RWPE2 (cell line): ENCODE measurements around the gene BANK1.

Experiments
- ATAC-seq: fragments of 200-7000 bp; cut with Tn5 transposase; 3 replicates; pipeline ENCODE4 v1.9.1; 2021; ENCODE audit warnings: low read depth
- DNase-seq: peaks from one replicate; pipeline ENCODE4 v3.0.0-alpha.2; 2020; ENCODE audit warnings: low spot score
- H3K27ac ChIP-seq: fragments of 450-650 bp; 2 replicates; pipeline ENCODE4 v1.5.1; 2017; ENCODE audit warnings: mild to moderate bottlenecking; ENCODE audit not compliant: poor library complexity, severe bottlenecking
- H3K27me3 ChIP-seq: fragments of 250-450 bp; sonication (Bioruptor Pico); 2 replicates; pipeline ENCODE4 v1.5.1; 2021; ENCODE audit warnings: mild to moderate bottlenecking, moderate library complexity; ENCODE audit not compliant: insufficient read depth, poor library complexity, severe bottlenecking
- H3K36me3 ChIP-seq: fragments of 250-450 bp; sonication (Bioruptor Pico); 2 replicates; pipeline ENCODE4 v1.5.1; 2020; ENCODE audit warnings: low read depth, mild to moderate bottlenecking, moderate library complexity
- H3K4me1 ChIP-seq: fragments of 250-450 bp; sonication (Bioruptor Pico); 2 replicates; pipeline ENCODE4 v1.5.1; 2021; ENCODE audit warnings: mild to moderate bottlenecking, moderate library complexity; ENCODE audit not compliant: insufficient read depth, poor library complexity, severe bottlenecking
- H3K4me3 ChIP-seq: fragments of 250-450 bp; sonication (Bioruptor Pico); 2 replicates; pipeline ENCODE4 v1.5.1; 2021; ENCODE audit warnings: mild to moderate bottlenecking, moderate library complexity; ENCODE audit not compliant: severe bottlenecking
- H3K9me3 ChIP-seq: fragments of 250-450 bp; sonication (Bioruptor Pico); 2 replicates; pipeline ENCODE4 v1.5.1; 2021; ENCODE audit warnings: mild to moderate bottlenecking, moderate library complexity; ENCODE audit not compliant: severe bottlenecking
- TF ChIP-seq, protein P1 (sequence below): fragments of 450-650 bp; IDR thresholded peaks from one replicate; pipeline ENCODE4 v1.5.1; 2017; ENCODE audit warnings: mild to moderate bottlenecking, moderate library complexity; ENCODE audit not compliant: poor library complexity, severe bottlenecking

The BANK1 gene

DNA sequence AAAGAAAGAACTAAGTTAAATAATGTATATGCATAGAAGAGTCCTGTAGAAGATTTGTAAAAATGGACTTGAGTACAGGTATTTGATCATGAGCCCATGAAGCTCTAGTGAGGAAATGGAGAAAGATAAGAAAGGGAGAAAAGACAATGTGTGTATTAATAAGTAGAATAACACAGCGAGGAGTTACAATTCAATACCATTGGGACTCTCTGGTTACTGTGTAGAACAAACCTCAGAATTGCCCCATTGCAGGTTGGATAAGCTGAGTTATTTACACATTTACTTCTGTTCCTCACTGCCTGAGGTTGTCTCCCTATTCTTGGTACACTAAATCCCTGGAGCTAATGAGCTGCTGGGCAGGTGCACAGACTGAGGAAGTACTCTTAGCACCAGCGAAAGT is 33.3 kb downstream of the BANK1 start:
- ATAC-seq (no peak), DNase-seq (no peak)
- Histone ChIP-seq H3K4me3 (no peak overlapping the region), H3K27me3 (no peaks in the 10 kb centered on the region), H3K9me3 (no peaks in the 10 kb centered on the region), H3K36me3 (no peaks in the 10 kb centered on the region), H3K4me1 (no peaks in the 10 kb centered on the region), H3K27ac (no peak overlapping the region)
- TF ChIP-seq, protein P1, sequence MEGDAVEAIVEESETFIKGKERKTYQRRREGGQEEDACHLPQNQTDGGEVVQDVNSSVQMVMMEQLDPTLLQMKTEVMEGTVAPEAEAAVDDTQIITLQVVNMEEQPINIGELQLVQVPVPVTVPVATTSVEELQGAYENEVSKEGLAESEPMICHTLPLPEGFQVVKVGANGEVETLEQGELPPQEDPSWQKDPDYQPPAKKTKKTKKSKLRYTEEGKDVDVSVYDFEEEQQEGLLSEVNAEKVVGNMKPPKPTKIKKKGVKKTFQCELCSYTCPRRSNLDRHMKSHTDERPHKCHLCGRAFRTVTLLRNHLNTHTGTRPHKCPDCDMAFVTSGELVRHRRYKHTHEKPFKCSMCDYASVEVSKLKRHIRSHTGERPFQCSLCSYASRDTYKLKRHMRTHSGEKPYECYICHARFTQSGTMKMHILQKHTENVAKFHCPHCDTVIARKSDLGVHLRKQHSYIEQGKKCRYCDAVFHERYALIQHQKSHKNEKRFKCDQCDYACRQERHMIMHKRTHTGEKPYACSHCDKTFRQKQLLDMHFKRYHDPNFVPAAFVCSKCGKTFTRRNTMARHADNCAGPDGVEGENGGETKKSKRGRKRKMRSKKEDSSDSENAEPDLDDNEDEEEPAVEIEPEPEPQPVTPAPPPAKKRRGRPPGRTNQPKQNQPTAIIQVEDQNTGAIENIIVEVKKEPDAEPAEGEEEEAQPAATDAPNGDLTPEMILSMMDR = no peak

DNA sequence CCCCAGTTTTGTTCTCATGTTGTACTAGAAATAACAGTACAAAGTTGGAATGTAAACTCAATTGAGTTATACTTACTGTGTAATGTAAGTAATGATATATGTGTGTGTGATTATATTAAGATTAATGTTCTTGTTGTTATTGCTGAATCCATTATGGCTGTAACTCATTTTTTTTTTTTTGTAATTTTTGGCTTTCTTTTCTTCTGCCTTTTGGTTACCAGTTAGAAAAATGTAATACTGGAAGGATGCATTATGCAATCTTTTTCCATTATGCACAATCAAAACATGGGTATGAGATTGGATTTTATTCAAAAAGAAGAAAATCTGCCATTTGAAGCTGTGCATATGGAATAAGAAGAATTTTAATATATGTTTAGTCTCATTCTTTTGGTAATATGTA is 34.0 kb downstream of the BANK1 start:
- H3K27ac ChIP-seq = no peak overlapping the region
- no peaks in the 10 kb centered on the region for H3K27me3 ChIP-seq
- no peaks in the 10 kb centered on the region for H3K4me1 ChIP-seq
- H3K36me3 ChIP-seq = no peaks in the 10 kb centered on the region
- H3K4me3 ChIP-seq = no peak overlapping the region
- ATAC-seq (no peak), DNase-seq (no peak)
- TF ChIP-seq, protein P1 = no peak
- H3K9me3 ChIP-seq = no peaks in the 10 kb centered on the region

DNA sequence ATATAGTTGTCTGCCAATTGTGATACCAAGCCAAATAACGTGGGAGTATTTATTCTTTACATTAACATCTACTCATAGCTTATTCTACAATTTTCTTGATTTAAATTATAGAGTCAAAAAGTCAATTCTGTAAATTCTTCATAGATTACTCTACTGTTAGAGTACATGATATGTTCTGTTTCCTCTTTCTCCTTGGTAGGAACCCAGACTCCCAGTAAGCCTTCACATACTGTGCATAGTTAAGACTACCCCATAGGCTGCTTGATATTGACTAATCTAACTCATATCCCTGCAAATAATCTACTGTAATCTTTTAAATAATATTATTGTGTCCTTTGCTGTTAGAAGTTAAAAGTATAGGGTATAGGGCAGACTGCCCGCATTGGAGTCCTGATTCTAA is 35.4 kb downstream of the BANK1 start:
- no peaks in the 10 kb centered on the region for H3K9me3 ChIP-seq
- ATAC-seq (no peak), DNase-seq (no peak)
- TF ChIP-seq, protein P1 = no peak
- H3K4me1 ChIP-seq = no peaks in the 10 kb centered on the region
- H3K4me3 ChIP-seq = no peak overlapping the region
- no peaks in the 10 kb centered on the region for H3K27me3 ChIP-seq
- no peak overlapping the region for H3K27ac ChIP-seq
- H3K36me3 ChIP-seq = no peaks in the 10 kb centered on the region

DNA sequence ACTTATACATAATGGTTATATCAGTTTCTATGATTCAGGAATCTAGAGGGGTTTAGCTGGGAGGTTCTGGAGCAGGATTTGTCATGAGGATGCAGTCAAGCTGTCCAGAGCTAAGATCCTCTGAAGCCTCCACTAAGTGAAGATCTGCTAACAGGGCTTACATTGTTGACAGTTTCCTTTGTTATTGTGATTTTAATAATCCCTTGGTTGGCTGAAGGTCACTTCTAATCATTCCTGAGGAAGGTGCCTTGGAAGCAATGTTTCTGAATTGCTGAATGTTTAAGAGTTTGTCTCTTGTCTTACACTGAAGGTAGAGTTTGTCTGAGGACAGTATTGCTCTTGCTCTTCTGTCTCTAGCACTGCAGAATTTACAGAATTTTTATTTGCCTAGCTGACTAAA is 41.3 kb downstream of the BANK1 start:
- peaks cover 6% of the 10 kb centered on the region for H3K4me1 ChIP-seq
- DNase-seq = no peak
- H3K27ac ChIP-seq = no peak overlapping the region
- no peaks in the 10 kb centered on the region for H3K27me3 ChIP-seq
- no peak overlapping the region for H3K4me3 ChIP-seq
- no peak for ATAC-seq
- TF ChIP-seq, protein P1 = no peak
- H3K36me3 ChIP-seq = no peaks in the 10 kb centered on the region
- H3K9me3 ChIP-seq = no peaks in the 10 kb centered on the region

DNA sequence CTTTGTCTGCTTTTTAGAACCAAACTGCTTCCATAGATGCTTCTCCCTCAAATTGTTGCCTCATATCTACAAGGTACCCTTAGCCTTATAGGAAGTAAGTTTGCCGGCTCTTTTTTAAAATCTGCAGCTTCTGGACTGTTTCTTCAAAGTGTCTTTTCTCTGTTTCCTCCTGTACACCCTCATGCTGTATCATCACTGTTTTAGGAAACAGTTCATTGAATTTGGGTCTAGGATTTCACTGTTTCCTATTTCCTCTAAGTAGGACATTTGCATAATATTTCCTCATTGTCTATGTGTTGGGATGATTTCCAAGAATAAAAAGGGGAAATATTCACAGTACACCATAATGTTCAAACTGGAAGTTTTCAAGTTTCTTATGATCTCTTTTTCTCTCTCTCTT is 43.0 kb downstream of the BANK1 start:
- ATAC-seq (no peak), DNase-seq (no peak)
- H3K4me1 ChIP-seq = peaks cover 6% of the 10 kb centered on the region
- no peak overlapping the region for H3K27ac ChIP-seq
- no peaks in the 10 kb centered on the region for H3K36me3 ChIP-seq
- H3K27me3 ChIP-seq = no peaks in the 10 kb centered on the region
- TF ChIP-seq, protein P1 = no peak
- H3K4me3 ChIP-seq = no peak overlapping the region
- H3K9me3 ChIP-seq = no peaks in the 10 kb centered on the region
